PC-9 (cell line): Measurements from ENCODE around the gene HTT. TPM values are rescaled to one million over a fixed set of nuclear protein-coding genes. Genes with fewer than 3 reads are reported as not detected.
A peak's percentile ranks its signal among the peaks of the same experiment; 100 is the strongest.

Experiments used
- BruUV-seq: library from RNA; stranded (reverse); fragments of 400-500 nt; replicated peaks from 2 replicates; lab custom pipeline; 2021; lab: Mats Ljungman, UMichigan
- CTCF ChIA-PET: fragments of 300-600 bp; sonication (Branson Sonifier 250); formaldehyde crosslinking; loops from one replicate; lab custom pipeline; 2022; ENCODE audit warnings: antibody characterized with exemption; lab: Charles Lee
- POLR2A ChIA-PET: fragments of 300-600 bp; sonication (Branson Sonifier 250); formaldehyde crosslinking; loops from one replicate; lab custom pipeline; 2022; ENCODE audit warnings: antibody characterized with exemption; ENCODE audit not compliant: unreplicated experiment; lab: Charles Lee
- DNase-seq, 2 experiments: peaks; one replicate each; pipeline versions ENCODE4 v3.0.0 to v3.0.0-alpha.2; 2015 to 2022; ENCODE audit warnings: mixed read lengths in 1 of 2
- H2AFZ ChIP-seq: fragments of 200-600 bp; sonication (generic); 2 replicates; pipeline ENCODE4 v1.8.1; 2017; ENCODE audit warnings: antibody characterized with exemption
- H3F3A ChIP-seq: fragments of 200-600 bp; sonication (generic); 2 replicates; pipeline ENCODE4 v1.8.1; 2017; ENCODE audit warnings: antibody characterized with exemption, mild to moderate bottlenecking, low read depth; ENCODE audit not compliant: insufficient read depth
- H3K27ac ChIP-seq: fragments of 200-600 bp; sonication (generic); 2 replicates; pipeline ENCODE4 v1.6.1; 2016; ENCODE audit warnings: mixed run types
- H3K27me3 ChIP-seq: fragments of 200-600 bp; sonication (generic); 2 replicates; pipeline ENCODE4 v1.6.1; 2016; ENCODE audit warnings: low read depth, mixed run types; ENCODE audit not compliant: insufficient read depth
- H3K36me3 ChIP-seq: fragments of 200-600 bp; sonication (generic); 2 replicates; pipeline ENCODE4 v1.6.1; 2016; ENCODE audit warnings: low read depth, mixed run types
- H3K4me1 ChIP-seq: fragments of 200-600 bp; sonication (generic); replicated peaks from 2 replicates; pipeline ENCODE4 v1.6.1; 2016; ENCODE audit warnings: mixed run types; ENCODE audit not compliant: insufficient read depth
- H3K4me2 ChIP-seq: fragments of 200-600 bp; sonication (generic); 2 replicates; pipeline ENCODE4 v1.6.1; 2017; ENCODE audit warnings: mixed run types
- H3K4me3 ChIP-seq: fragments of 200-600 bp; sonication (generic); 2 replicates; pipeline ENCODE4 v1.6.1; 2016; ENCODE audit warnings: mixed run types
- H3K79me2 ChIP-seq: fragments of 200-600 bp; sonication (generic); 2 replicates; pipeline ENCODE4 v1.6.1; 2017; ENCODE audit warnings: low read depth, mixed run types
- H3K9me2 ChIP-seq: fragments of 200-600 bp; sonication (generic); 2 replicates; pipeline ENCODE4 v1.8.1; 2017; ENCODE audit warnings: mild to moderate bottlenecking; ENCODE audit not compliant: insufficient read depth
- H3K9me3 ChIP-seq: fragments of 200-600 bp; sonication (generic); 2 replicates; pipeline ENCODE4 v1.8.1; 2016; ENCODE audit warnings: low read depth; ENCODE audit not compliant: insufficient read depth
- H4K20me1 ChIP-seq: fragments of 200-600 bp; sonication (generic); 2 replicates; pipeline ENCODE4 v1.8.1; 2017; ENCODE audit not compliant: insufficient read depth
- CTCF ChIP-seq: fragments of 200-600 bp; sonication (generic); conservative IDR thresholded peaks from 2 replicates; pipeline ENCODE4 v1.6.1; 2017; ENCODE audit warnings: mixed run types, antibody characterized with exemption, mild to moderate bottlenecking, moderate library complexity
- EZH2 ChIP-seq: fragments of 200-600 bp; sonication (generic); IDR thresholded peaks from 2 replicates; pipeline ENCODE4 v1.8.0; 2017; ENCODE audit warnings: antibody characterized with exemption, low read depth
- intact Hi-C: fragments of 100-400 bp; cut with micrococcal nuclease; formaldehyde crosslinking; loops from one replicate; pipeline ENCODE4 v1.10.0; 2022; ENCODE audit not compliant: unreplicated experiment
- total RNA-seq: library from RNA; stranded (reverse); gene quantifications from 2 replicates; pipeline ENCODE4 v1.2.3, GENCODE V29; 2021

HTT gene
- total RNA-seq, 1 experiment from 2014 or later: 81.7 TPM

DNA sequence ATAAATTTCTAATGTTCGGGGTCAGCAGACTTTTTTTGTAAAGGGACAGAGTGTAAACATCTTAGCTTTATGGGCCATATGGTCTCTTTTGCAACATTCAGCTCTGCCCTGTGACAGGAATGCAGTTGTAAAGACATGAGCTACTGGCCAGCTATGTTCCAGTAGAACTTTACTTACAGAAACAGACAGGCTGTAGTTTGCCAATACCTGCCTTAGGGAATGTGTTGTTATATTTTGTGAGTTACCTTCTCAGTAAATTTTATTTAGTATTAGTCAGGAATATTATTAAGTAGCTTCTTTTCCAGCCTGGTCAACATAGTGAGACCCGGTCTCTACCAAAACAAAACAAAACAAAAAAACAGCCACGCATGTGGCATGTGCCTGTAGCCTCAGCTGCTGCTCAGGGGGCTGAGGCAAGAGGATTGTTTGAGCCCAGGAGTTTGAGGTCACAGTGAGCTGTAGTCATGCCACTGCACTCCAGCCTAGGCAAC is 48.7 kb downstream of the HTT start:
- no peaks in the 10 kb centered on the region for H3F3A ChIP-seq
- no peaks in the 10 kb centered on the region for H3K9me3 ChIP-seq
- H3K36me3 ChIP-seq: no peaks in the 10 kb centered on the region
- peak in 1 of 2 experiments; percentile 58 for DNase-seq
- H3K9me2 ChIP-seq: no peaks in the 10 kb centered on the region
- H3K4me2 ChIP-seq: no peak overlapping the region
- H3K79me2 ChIP-seq: no peaks in the 10 kb centered on the region
- no peaks in the 10 kb centered on the region for H3K4me1 ChIP-seq
- no peak overlapping the region for H2AFZ ChIP-seq
- ChIA-PET POLR2A (no interaction called here), CTCF (interaction anchor here (0.6 kb wide), 1 partner anchor 76 kb away, joined by 3 read pairs; no protein-coding TSS in a partner anchor)
- no peak overlapping the region for H3K27ac ChIP-seq
- no TSS peak for BruUV-seq
- H3K4me3 ChIP-seq: no peak overlapping the region
- H4K20me1 ChIP-seq: no peaks in the 10 kb centered on the region; the same call in 1 of the 2 replicates
- intact Hi-C loops: no loop called here
- H3K27me3 ChIP-seq: no peaks in the 10 kb centered on the region
- TF ChIP-seq EZH2 (no peak), CTCF (no peak)

GRCh38 chr4:3124070-3124767 is 49.7 kb downstream of the HTT start:
- no peaks in the 10 kb centered on the region; the same call in 1 of the 2 replicates for H4K20me1 ChIP-seq
- H3K9me2 ChIP-seq: no peaks in the 10 kb centered on the region
- H3K79me2 ChIP-seq: no peaks in the 10 kb centered on the region
- ChIA-PET POLR2A (no interaction called here), CTCF (no interaction called here)
- H3K9me3 ChIP-seq: no peaks in the 10 kb centered on the region
- no peak overlapping the region for H3K27ac ChIP-seq
- H3K4me1 ChIP-seq: no peaks in the 10 kb centered on the region
- no TSS peak for BruUV-seq
- TF ChIP-seq EZH2: no peak
- no peak for TF ChIP-seq CTCF
- intact Hi-C loops: no loop called here
- DNase-seq: no peak
- no peak overlapping the region for H2AFZ ChIP-seq
- no peaks in the 10 kb centered on the region for H3K36me3 ChIP-seq
- no peaks in the 10 kb centered on the region for H3K27me3 ChIP-seq
- H3K4me2 ChIP-seq: no peak overlapping the region
- no peaks in the 10 kb centered on the region for H3F3A ChIP-seq
- H3K4me3 ChIP-seq: no peak overlapping the region

GRCh38 chr4:3127112-3127511 is 52.6 kb downstream of the HTT start:
- H3K36me3 ChIP-seq: no peaks in the 10 kb centered on the region
- H3K27ac ChIP-seq: no peak overlapping the region
- ChIA-PET POLR2A (no interaction called here), CTCF (no interaction called here)
- no peak for DNase-seq
- H2AFZ ChIP-seq: no peak overlapping the region
- no peaks in the 10 kb centered on the region for H3K4me1 ChIP-seq
- no peaks in the 10 kb centered on the region; the same call in 1 of the 2 replicates for H4K20me1 ChIP-seq
- H3K9me3 ChIP-seq: no peaks in the 10 kb centered on the region
- H3F3A ChIP-seq: no peaks in the 10 kb centered on the region
- no peaks in the 10 kb centered on the region for H3K79me2 ChIP-seq
- no peak overlapping the region for H3K4me3 ChIP-seq
- H3K9me2 ChIP-seq: no peaks in the 10 kb centered on the region
- no TSS peak for BruUV-seq
- intact Hi-C loops: no loop called here
- H3K27me3 ChIP-seq: no peaks in the 10 kb centered on the region
- TF ChIP-seq EZH2 (no peak), CTCF (no peak)
- no peak overlapping the region for H3K4me2 ChIP-seq
